ENCODE results near the gene CHST11.
"Not testable (repeated sequence)": the region's sequence is repeated elsewhere in the genome, so short reads cannot be mapped to it uniquely, and the experiment has no call there.

CHST11 gene

GRCh38 chr12:104517880-104518279 is 61.1 kb downstream of the CHST11 start:
- TF ChIP-seq POLR2A (IDR thresholded peaks at IDR 0.05; ENCODE audit: low read depth, low read length), result no peak
- FAIRE-seq, result no peak

GRCh38 chr12:104519190-104520019 is 62.7 kb downstream of the CHST11 start:
- no peak for TF ChIP-seq POLR2A (IDR thresholded peaks at IDR 0.05; ENCODE audit: low read depth, low read length)
- no peak for DNase-seq (ENCODE audit: insufficient read length, low spot score)
- FAIRE-seq, result no peak

More at GRCh38 chr12:104517880-104518279, 61.1 kb downstream of the CHST11 start:
- no peak for DNase-seq (ENCODE audit: insufficient read length, low spot score)

GRCh38 chr12:104520242-104520900 is 63.6 kb downstream of the CHST11 start:
- FAIRE-seq (no peak), DNase-seq (ENCODE audit: insufficient read length, low spot score) (no peak)
- TF ChIP-seq POLR2A (IDR thresholded peaks at IDR 0.05; ENCODE audit: low read depth, low read length), result no peak

GRCh38 chr12:104521731-104522130 is 65.0 kb downstream of the CHST11 start:
- peak; percentile 79 for FAIRE-seq
- DNase-seq (ENCODE audit: insufficient read length, low spot score), result peak; percentile 35
- TF ChIP-seq POLR2A (IDR thresholded peaks at IDR 0.05; ENCODE audit: low read depth, low read length), result no peak

- DNase-seq (ENCODE audit: insufficient read length, low spot score) (no peak), FAIRE-seq (peak; percentile 6)
- no peak for TF ChIP-seq POLR2A (IDR thresholded peaks at IDR 0.05; ENCODE audit: low read depth, low read length)
These were observed 66.4 kb downstream of the CHST11 start for GRCh38 chr12:104522985-104523722.

- FAIRE-seq (no peak), DNase-seq (ENCODE audit: insufficient read length, low spot score) (no peak)
- no peak for TF ChIP-seq POLR2A (IDR thresholded peaks at IDR 0.05; ENCODE audit: low read depth, low read length)
These were observed 67.5 kb downstream of the CHST11 start for GRCh38 chr12:104524034-104524832.

GRCh38 chr12:104526320-104526719 is 69.6 kb downstream of the CHST11 start:
- FAIRE-seq (no peak), DNase-seq (ENCODE audit: insufficient read length, low spot score) (no peak)
- no peak for TF ChIP-seq POLR2A (IDR thresholded peaks at IDR 0.05; ENCODE audit: low read depth, low read length)

- no peak for TF ChIP-seq POLR2A (IDR thresholded peaks at IDR 0.05; ENCODE audit: low read depth, low read length)
- DNase-seq (ENCODE audit: insufficient read length, low spot score), result no peak
- no peak for FAIRE-seq
These were observed 70.0 kb downstream of the CHST11 start for GRCh38 chr12:104526751-104527150.

- FAIRE-seq, result not testable (repeated sequence)
These were observed 70.9 kb downstream of the CHST11 start for GRCh38 chr12:104527653-104528052.

GRCh38 chr12:104529130-104529874 is 72.6 kb downstream of the CHST11 start:
- no peak for FAIRE-seq
- no peak for TF ChIP-seq POLR2A (IDR thresholded peaks at IDR 0.05; ENCODE audit: low read depth, low read length)
- no peak for DNase-seq (ENCODE audit: insufficient read length, low spot score)

More at GRCh38 chr12:104527653-104528052, 70.9 kb downstream of the CHST11 start:
- not testable (repeated sequence) for DNase-seq (ENCODE audit: insufficient read length, low spot score)

- DNase-seq (ENCODE audit: insufficient read length, low spot score) (no peak), FAIRE-seq (no peak)
- no peak for TF ChIP-seq POLR2A (IDR thresholded peaks at IDR 0.05; ENCODE audit: low read depth, low read length)
These were observed 75.9 kb downstream of the CHST11 start for GRCh38 chr12:104532636-104533035.

- DNase-seq (ENCODE audit: insufficient read length, low spot score) (no peak), FAIRE-seq (no peak)
- no peak for TF ChIP-seq POLR2A (IDR thresholded peaks at IDR 0.05; ENCODE audit: low read depth, low read length)
These were observed 76.4 kb downstream of the CHST11 start for GRCh38 chr12:104533134-104533533.
